GM21423 (cell line): ENCODE results near the gene EVI2B.
"Not testable (repeated sequence)": the region's sequence is repeated elsewhere in the genome, so short reads cannot be mapped to it uniquely, and the experiment has no call there.

Experiments used
- ATAC-seq: cut with Tn5 transposase; IDR thresholded peaks from one replicate; pipeline ENCODE4 v1.9.1; 2021; ENCODE audit warnings: mild to moderate bottlenecking, moderate library complexity; ENCODE audit not compliant: unreplicated experiment

The EVI2B gene

DNA sequence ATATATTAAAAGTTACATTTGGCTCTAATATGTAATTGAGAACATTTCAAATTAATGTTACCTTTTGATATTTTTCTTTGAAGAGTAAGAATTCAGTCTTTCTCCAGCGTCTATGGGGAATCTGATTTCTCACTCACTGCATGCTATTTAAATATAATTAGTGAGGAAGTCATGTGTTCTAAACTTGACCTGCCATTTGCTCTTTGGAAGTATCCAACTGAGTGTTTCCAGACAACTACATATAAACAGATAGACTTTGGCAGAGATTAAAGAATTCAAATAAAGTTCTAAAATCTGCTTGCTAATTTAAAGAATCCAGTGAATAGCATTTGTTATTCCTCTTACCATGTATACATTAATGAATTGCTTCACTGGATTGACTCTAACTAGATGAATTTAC, 40.3 kb downstream of the EVI2B start:
- ATAC-seq: no peak

DNA sequence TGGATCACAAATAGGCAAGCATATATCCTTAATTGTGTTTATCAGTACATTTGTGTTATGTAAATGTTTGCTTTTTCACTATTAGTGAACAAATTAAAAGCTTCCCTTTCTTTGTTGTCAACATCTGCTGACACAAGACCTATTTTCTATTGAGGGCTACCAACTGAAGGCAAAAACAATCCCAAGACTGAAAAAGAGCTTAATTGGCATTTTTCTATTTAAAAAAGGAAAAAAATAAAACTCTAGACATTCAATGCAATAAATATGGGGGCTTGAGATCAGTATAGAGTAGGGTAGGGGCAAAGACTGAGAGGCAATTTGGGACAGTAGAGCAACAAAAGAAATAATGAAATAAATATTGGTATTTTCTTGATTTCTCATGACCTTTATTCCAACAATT, 41.1 kb downstream of the EVI2B start:
- no peak for ATAC-seq

DNA sequence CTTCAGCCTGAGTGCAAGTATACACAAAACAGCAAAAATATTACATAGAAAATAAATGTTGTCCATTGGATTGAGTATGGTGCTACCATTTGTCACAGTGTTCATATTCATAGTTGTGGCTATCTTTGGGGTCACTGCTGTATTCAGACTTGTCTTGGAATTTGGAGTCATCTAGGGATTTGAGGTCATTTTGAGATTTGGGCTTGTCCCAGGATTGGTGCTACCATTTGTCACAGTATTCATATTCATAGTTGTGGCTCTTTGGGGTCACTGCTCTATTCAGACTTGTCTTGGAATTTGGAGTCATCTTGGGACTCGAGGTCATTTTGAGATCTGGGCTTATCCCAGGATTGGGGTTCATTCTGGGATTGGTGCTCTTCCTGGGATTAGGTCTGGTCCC, 41.6 kb downstream of the EVI2B start:
- no peak for ATAC-seq

DNA sequence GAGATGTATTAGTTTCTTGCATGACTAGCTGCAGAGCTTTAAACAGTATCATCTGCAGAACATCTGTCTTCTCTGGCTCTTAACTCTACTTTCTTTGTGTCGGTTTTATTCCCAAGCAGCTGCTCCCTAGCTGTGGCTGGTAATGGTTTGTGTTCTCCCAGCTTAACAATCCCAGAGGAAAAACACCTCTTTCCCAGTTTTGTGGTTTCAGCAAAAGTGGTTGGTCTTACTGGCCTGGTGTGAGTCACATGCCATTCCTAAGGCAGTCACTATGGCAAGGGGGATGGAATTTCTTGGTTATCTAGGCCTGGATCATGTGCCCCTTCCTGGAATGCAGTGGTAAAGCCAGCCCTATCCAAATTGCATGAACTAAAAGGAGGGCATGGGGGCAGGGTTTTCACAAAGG, 44.3 kb downstream of the EVI2B start:
- no peak for ATAC-seq

DNA sequence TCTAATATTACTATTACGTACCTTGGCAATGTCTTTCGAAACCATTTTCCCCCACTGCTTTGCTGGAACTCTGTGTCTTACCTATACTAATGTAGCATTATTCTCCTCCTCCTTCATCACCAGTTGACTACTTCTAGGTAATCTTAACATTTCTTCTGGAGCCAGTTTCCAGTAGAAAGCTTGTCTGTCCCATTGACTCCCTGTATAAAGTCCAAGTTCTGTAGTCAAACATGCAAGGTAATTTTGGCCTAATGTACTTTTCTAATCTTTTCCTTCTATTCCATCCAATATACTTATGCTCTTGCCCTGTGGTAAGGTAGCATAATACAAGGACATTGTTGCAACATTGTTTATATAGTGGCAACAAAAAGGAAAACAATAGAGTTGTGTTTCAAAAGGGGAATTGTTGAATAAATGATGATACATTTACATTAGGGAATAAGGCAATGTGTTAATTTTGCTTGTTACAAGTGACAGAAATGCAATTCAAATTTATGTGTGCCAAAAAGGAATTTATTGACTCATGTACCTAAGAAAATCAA, 44.7 kb downstream of the EVI2B start:
- no peak for ATAC-seq

DNA sequence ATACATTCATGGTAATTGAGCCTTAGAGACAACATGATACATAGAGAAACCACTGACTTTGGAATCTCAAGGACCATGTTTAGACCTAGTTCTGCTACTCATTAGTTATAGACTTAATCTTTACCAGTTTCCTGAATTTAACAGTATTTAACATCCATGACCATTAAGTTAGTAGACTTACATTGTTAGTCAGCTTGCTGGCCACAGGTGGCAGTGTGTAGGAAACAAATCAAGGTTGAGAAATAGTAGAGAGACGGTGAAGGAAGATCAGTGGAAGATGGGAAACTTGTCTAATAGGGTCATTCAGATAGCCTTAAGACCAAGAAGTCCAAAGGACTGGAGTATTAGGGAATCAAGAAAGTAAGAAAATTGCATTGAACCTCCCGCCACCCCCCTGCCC, 47.8 kb downstream of the EVI2B start:
- ATAC-seq: no peak

DNA sequence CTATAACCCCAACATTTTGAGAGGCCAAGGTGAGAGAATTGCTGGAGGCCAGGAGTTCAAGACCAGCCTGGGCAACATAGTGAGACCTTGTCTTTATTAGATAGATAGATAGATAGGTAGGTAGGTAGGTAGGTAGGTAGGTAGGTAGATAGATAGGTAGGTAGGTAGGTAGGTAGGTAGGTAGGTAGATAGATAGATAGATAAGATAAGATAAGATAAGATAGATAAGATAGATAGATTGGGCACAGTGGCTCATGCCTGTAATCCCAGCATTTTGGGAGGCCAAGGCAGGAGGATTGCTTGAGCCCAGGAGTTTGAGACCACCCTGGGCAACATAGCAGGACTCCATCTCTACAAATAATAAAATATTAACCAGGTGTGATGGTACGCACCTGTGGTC, 50.9 kb downstream of the EVI2B start:
- not testable (repeated sequence) for ATAC-seq

DNA sequence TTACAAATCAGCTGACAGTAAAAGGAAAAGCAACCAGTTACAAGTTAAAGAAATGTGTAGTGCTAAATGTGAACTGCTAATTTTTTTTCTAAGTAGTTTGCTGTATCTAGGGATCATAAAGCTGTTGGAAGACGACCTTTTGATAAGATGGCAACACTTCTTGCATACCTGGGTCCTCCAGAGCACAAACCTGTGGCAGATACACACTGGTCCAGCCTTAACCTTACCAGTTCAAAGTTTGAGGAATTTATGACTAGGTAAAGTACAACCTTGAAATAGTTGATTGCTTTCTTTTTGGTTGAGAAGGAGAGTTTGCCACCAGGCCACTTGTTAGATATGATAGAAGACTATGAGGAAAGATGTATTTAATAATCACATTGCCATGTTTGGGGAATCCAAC, 52.3 kb downstream of the EVI2B start:
- no peak for ATAC-seq

DNA sequence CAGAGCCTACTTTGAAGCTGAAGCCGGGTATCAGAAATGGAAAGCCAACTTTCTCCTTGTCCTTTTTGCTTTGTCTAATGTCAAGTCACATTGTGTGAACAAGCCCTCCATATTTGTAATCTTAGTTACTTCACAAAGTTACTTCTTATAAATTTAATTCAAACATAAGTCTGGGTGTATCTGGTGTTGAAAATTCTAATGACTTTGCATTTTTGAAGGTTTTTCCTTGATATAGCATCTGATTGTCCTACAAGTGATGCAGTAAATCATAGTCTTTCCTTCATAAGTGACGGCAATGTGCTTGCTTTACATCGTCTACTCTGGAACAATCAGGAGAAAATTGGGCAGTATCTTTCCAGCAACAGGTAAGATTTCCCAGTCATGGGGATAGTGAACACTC, 53.7 kb downstream of the EVI2B start:
- no peak for ATAC-seq

DNA sequence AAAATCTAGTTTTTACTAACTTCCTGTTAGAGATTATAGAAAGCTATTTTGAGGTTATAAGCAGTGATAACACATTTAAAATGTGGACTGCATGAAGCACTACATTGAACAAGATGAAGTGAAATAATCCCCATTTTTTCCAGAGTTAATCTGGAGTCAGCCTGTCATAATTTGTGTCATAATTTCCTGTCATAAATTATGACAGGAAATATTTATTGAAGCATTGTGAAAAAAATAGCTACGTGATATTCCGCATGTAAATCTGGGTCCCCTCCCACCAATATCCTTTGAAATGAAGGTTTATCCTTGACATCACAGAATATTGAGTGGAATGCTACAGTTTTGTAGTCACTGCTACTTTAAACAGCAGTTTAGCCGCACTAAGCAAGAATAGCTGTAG, 56.9 kb downstream of the EVI2B start:
- ATAC-seq: no peak

DNA sequence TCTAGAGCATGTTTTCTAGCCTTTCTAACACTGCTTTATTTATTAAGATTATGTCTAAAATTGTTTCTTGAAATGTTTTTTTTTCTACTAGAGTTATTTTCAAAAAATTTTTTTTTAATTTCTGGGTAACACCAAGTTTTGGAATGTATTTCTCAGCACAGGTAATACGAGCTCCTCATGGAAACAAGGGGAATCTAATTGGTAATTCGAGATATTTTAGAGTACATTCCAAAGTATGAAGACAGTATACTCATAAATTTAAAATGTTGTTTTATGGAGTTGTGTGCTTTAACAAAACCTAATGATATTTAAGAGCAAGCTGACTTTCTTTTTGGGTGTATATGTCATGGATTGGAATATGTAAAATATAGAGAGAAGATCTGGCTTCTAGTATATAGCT, 59.2 kb downstream of the EVI2B start:
- ATAC-seq: no peak
